T-helper 2 cell treated with Interferon-gamma antibody and Interleukin-4, amounts not matched to agents 5 μg/mL and 100 μg/mL, for 36 hours (primary cell): ENCODE measurements around the gene PRSS48.
"Not testable (repeated sequence)": the region's sequence is repeated elsewhere in the genome, so short reads cannot be mapped to it uniquely, and the experiment has no call there.

Experiments used
- DNase-seq: peaks from one replicate; pipeline ENCODE4 v3.0.0; 2021; ENCODE audit warnings: low spot score
- H3K27ac Mint-ChIP-seq: one replicate; pipeline ENCODE4 v1.8.0; 2021; ENCODE audit warnings: mild to moderate bottlenecking, mixed read lengths
- H3K27me3 Mint-ChIP-seq: one replicate; pipeline ENCODE4 v1.8.0; 2021; ENCODE audit warnings: low read depth, mixed read lengths
- H3K36me3 Mint-ChIP-seq: one replicate; pipeline ENCODE4 v1.8.0; 2021; ENCODE audit warnings: low read depth, mixed read lengths
- H3K4me1 Mint-ChIP-seq: one replicate; pipeline ENCODE4 v1.8.0; 2021; ENCODE audit warnings: low read depth, mixed read lengths
- H3K4me3 Mint-ChIP-seq: one replicate; pipeline ENCODE4 v1.8.0; 2022; ENCODE audit warnings: mild to moderate bottlenecking, moderate library complexity, mixed read lengths
- H3K9me3 Mint-ChIP-seq: one replicate; pipeline ENCODE4 v1.8.0; 2021; ENCODE audit warnings: mixed read lengths

PRSS48 gene

GRCh38 chr4:151315212-151315886, 38.4 kb downstream of the PRSS48 start:
- no peak overlapping the region for H3K4me3 Mint-ChIP-seq
- H3K36me3 Mint-ChIP-seq, result no peaks in the 10 kb centered on the region
- no peaks in the 10 kb centered on the region for H3K9me3 Mint-ChIP-seq
- no peak for DNase-seq
- H3K27ac Mint-ChIP-seq, result no peak overlapping the region
- peaks cover 4% of the 10 kb centered on the region for H3K27me3 Mint-ChIP-seq
- H3K4me1 Mint-ChIP-seq, result no peaks in the 10 kb centered on the region

- no peak for DNase-seq
- Mint-ChIP-seq H3K4me3 (no peak overlapping the region), H3K4me1 (no peaks in the 10 kb centered on the region), H3K9me3 (no peaks in the 10 kb centered on the region), H3K36me3 (no peaks in the 10 kb centered on the region), H3K27me3 (peaks cover 13% of the 10 kb centered on the region), H3K27ac (no peak overlapping the region)
Observed at GRCh38 chr4:151316645-151317044, 39.7 kb downstream of the PRSS48 start.

- no peak for DNase-seq
- no peak overlapping the region for H3K4me3 Mint-ChIP-seq
Observed at GRCh38 chr4:151318307-151319006, 41.5 kb downstream of the PRSS48 start.

GRCh38 chr4:151319490-151319889, 42.5 kb downstream of the PRSS48 start:
- H3K4me3 Mint-ChIP-seq, result no peak overlapping the region
- no peak overlapping the region for H3K27ac Mint-ChIP-seq
- no peak for DNase-seq
- peaks cover 37% of the 10 kb centered on the region for H3K27me3 Mint-ChIP-seq
- no peaks in the 10 kb centered on the region for H3K9me3 Mint-ChIP-seq
- no peaks in the 10 kb centered on the region for H3K36me3 Mint-ChIP-seq
- no peaks in the 10 kb centered on the region for H3K4me1 Mint-ChIP-seq

More at GRCh38 chr4:151318307-151319006, 41.5 kb downstream of the PRSS48 start:
- Mint-ChIP-seq H3K4me1 (no peaks in the 10 kb centered on the region), H3K9me3 (no peaks in the 10 kb centered on the region), H3K27me3 (peaks cover 27% of the 10 kb centered on the region), H3K27ac (no peak overlapping the region), H3K36me3 (no peaks in the 10 kb centered on the region)

- no peaks in the 10 kb centered on the region for H3K9me3 Mint-ChIP-seq
- no peak for DNase-seq
- no peaks in the 10 kb centered on the region for H3K4me1 Mint-ChIP-seq
- H3K27ac Mint-ChIP-seq, result no peak overlapping the region
- H3K27me3 Mint-ChIP-seq, result peaks cover 51% of the 10 kb centered on the region
- H3K4me3 Mint-ChIP-seq, result no peak overlapping the region
- H3K36me3 Mint-ChIP-seq, result no peaks in the 10 kb centered on the region
Observed at GRCh38 chr4:151321586-151321985, 44.6 kb downstream of the PRSS48 start.

GRCh38 chr4:151322161-151322560, 45.2 kb downstream of the PRSS48 start:
- not testable (repeated sequence) for DNase-seq, H3K9me3 Mint-ChIP-seq, H3K36me3 Mint-ChIP-seq, H3K4me1 Mint-ChIP-seq, H3K4me3 Mint-ChIP-seq, H3K27ac Mint-ChIP-seq
- peaks cover 57% of the 10 kb centered on the region for H3K27me3 Mint-ChIP-seq

GRCh38 chr4:151322570-151322969, 45.6 kb downstream of the PRSS48 start:
- DNase-seq, result no peak
- Mint-ChIP-seq H3K9me3 (no peaks in the 10 kb centered on the region), H3K27me3 (peaks cover 58% of the 10 kb centered on the region), H3K27ac (no peak overlapping the region), H3K4me3 (no peak overlapping the region), H3K4me1 (no peaks in the 10 kb centered on the region), H3K36me3 (no peaks in the 10 kb centered on the region)

- no peaks in the 10 kb centered on the region for H3K36me3 Mint-ChIP-seq
- DNase-seq, result no peak
- H3K9me3 Mint-ChIP-seq, result no peaks in the 10 kb centered on the region
- H3K27ac Mint-ChIP-seq, result no peak overlapping the region
- no peaks in the 10 kb centered on the region for H3K4me1 Mint-ChIP-seq
- peaks cover 64% of the 10 kb centered on the region for H3K27me3 Mint-ChIP-seq
- no peak overlapping the region for H3K4me3 Mint-ChIP-seq
Observed at GRCh38 chr4:151323667-151324066, 46.7 kb downstream of the PRSS48 start.

GRCh38 chr4:151324124-151324751, 47.3 kb downstream of the PRSS48 start:
- Mint-ChIP-seq H3K4me1 (no peaks in the 10 kb centered on the region), H3K9me3 (no peaks in the 10 kb centered on the region), H3K27ac (no peak overlapping the region), H3K4me3 (no peak overlapping the region), H3K27me3 (peaks cover 65% of the 10 kb centered on the region), H3K36me3 (no peaks in the 10 kb centered on the region)
- no peak for DNase-seq

GRCh38 chr4:151324752-151325110, 47.8 kb downstream of the PRSS48 start:
- Mint-ChIP-seq H3K4me3 (no peak overlapping the region), H3K27ac (no peak overlapping the region), H3K36me3 (no peaks in the 10 kb centered on the region), H3K27me3 (peaks cover 66% of the 10 kb centered on the region), H3K9me3 (no peaks in the 10 kb centered on the region), H3K4me1 (no peaks in the 10 kb centered on the region)
- DNase-seq, result no peak

GRCh38 chr4:151325111-151325948, 48.4 kb downstream of the PRSS48 start, which contains the start of gene SH3D19:
Gene SH3D19 (minus strand): TSS chr4:151325605. CDS start chr4:151325352, 253 bp downstream.
- peaks cover 65% of the 10 kb centered on the region for H3K27me3 Mint-ChIP-seq
- DNase-seq, result no peak

GRCh38 chr4:151325949-151326246, 48.9 kb downstream of the PRSS48 start:
- Mint-ChIP-seq H3K4me3 (peak overlapping the region; percentile 30), H3K27me3 (peaks cover 63% of the 10 kb centered on the region), H3K36me3 (no peaks in the 10 kb centered on the region), H3K9me3 (no peaks in the 10 kb centered on the region), H3K4me1 (no peaks in the 10 kb centered on the region), H3K27ac (no peak overlapping the region)
- no peak for DNase-seq

More at GRCh38 chr4:151325111-151325948, 48.4 kb downstream of the PRSS48 start, which contains the start of gene SH3D19:
- Mint-ChIP-seq H3K4me1 (no peaks in the 10 kb centered on the region), H3K36me3 (no peaks in the 10 kb centered on the region), H3K9me3 (no peaks in the 10 kb centered on the region), H3K27ac (no peak within 1 kb of the TSS), H3K4me3 (peak within 1 kb of the TSS; percentile 66)

GRCh38 chr4:151329217-151330007, 52.5 kb downstream of the PRSS48 start:
- DNase-seq, result no peak
- Mint-ChIP-seq H3K9me3 (no peaks in the 10 kb centered on the region), H3K27ac (no peak overlapping the region), H3K27me3 (peaks cover 32% of the 10 kb centered on the region), H3K36me3 (no peaks in the 10 kb centered on the region), H3K4me1 (no peaks in the 10 kb centered on the region), H3K4me3 (no peak overlapping the region)
